WTC11 (cell line): ENCODE measurements around the gene ZNF35.

Experiments used
- ATF1 ChIP-seq: sonication (generic); formaldehyde crosslinking; IDR thresholded peaks from 2 replicates; pipeline ENCODE4 v1.8.1; 2023; ENCODE audit warnings: mild to moderate bottlenecking, moderate library complexity, missing genetic modification reagents
- ESRRA ChIP-seq: sonication (generic); formaldehyde crosslinking; IDR thresholded peaks from 2 replicates; pipeline ENCODE4 v1.8.1; 2022; ENCODE audit warnings: mild to moderate bottlenecking, missing genetic modification reagents, borderline replicate concordance
- TCF7 ChIP-seq: sonication (generic); formaldehyde crosslinking; IDR thresholded peaks from 2 replicates; pipeline ENCODE4 v1.8.0; 2022; ENCODE audit warnings: mild to moderate bottlenecking, low read depth, missing genetic modification reagents, moderate library complexity
- TF ChIP-seq, protein P1 (sequence below): fragments of 200-600 bp; IDR thresholded peaks from 2 replicates; pipeline ENCODE4 v1.8.0; 2022; ENCODE audit warnings: antibody characterized with exemption

DNA sequence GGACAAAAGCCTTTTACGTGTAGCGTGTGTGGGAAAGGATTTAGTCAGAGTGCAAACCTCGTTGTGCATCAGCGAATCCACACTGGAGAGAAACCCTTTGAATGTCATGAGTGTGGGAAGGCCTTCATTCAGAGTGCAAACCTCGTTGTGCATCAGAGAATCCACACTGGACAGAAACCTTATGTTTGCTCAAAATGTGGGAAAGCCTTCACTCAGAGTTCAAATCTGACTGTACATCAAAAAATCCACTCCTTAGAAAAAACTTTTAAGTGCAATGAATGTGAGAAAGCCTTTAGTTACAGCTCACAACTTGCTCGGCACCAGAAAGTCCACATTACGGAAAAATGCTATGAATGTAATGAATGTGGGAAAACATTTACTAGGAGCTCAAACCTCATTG is 10.5 kb downstream of the ZNF35 start:
- TF ChIP-seq TCF7 (CRISPR knock-in tag) (no peak), ATF1 (no peak), ESRRA (CRISPR knock-in tag) (no peak)
- TF ChIP-seq, protein P1, sequence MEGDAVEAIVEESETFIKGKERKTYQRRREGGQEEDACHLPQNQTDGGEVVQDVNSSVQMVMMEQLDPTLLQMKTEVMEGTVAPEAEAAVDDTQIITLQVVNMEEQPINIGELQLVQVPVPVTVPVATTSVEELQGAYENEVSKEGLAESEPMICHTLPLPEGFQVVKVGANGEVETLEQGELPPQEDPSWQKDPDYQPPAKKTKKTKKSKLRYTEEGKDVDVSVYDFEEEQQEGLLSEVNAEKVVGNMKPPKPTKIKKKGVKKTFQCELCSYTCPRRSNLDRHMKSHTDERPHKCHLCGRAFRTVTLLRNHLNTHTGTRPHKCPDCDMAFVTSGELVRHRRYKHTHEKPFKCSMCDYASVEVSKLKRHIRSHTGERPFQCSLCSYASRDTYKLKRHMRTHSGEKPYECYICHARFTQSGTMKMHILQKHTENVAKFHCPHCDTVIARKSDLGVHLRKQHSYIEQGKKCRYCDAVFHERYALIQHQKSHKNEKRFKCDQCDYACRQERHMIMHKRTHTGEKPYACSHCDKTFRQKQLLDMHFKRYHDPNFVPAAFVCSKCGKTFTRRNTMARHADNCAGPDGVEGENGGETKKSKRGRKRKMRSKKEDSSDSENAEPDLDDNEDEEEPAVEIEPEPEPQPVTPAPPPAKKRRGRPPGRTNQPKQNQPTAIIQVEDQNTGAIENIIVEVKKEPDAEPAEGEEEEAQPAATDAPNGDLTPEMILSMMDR = no peak
